GM12891 (cell line): ENCODE measurements around the gene NTRK3.

ENCODE experiments used
- PAX5 ChIP-seq: IDR thresholded peaks from 2 replicates; pipeline ENCODE4 v1.6.1; 2011; ENCODE audit warnings: low read length, moderate library complexity, mild to moderate bottlenecking; ENCODE audit not compliant: insufficient read depth, severe bottlenecking
- POLR2A ChIP-seq: IDR thresholded peaks from 2 replicates; pipeline ENCODE4 v1.6.1; 2011; ENCODE audit warnings: low read depth, low read length, control low read depth
- POLR2AphosphoS5 ChIP-seq: IDR thresholded peaks from 2 replicates; pipeline ENCODE4 v1.6.1; 2011; ENCODE audit warnings: low read depth, low read length, control low read depth
- POU2F2 ChIP-seq: IDR thresholded peaks from 2 replicates; pipeline ENCODE4 v1.6.1; 2011; ENCODE audit warnings: low read depth, mild to moderate bottlenecking, control low read depth, low read length, moderate library complexity
- SPI1 ChIP-seq: IDR thresholded peaks from 2 replicates; pipeline ENCODE4 v1.6.1; 2011; ENCODE audit warnings: low read depth, low read length, control low read depth
- TAF1 ChIP-seq: IDR thresholded peaks from 2 replicates; pipeline ENCODE4 v1.6.1; 2011; ENCODE audit warnings: low read depth, low read length, control low read depth

DNA sequence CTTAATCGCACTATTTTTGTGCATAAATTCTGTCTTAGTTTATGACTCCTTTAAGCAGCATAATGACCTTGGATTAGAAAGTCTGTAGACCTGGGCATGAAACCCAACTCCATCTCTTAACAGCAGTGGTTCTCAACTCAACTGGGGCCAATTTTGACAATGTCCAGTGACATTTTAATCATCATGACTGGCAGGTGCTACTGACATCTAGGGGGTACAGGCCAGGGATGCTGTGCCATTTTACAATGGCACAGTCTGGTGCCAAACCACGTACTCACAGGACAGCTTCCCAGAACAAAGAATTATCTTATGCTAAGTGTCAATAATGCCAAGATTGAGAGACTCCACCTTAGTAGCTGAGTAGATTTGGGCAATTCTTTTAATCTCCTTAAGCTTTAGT, 405.0 kb downstream of the NTRK3 start:
- TF ChIP-seq POLR2AphosphoS5 (no peak), TAF1 (no peak), POLR2A (no peak), POU2F2 (no peak), PAX5 (no peak), SPI1 (no peak)
